ENCODE results near the gene DCC. TPM values are rescaled to one million over a fixed set of nuclear protein-coding genes. Genes with fewer than 3 reads are reported as not detected.

DCC gene
- total RNA-seq, 2 donors from 2014 or later = 0.33 TPM; not detected in 1

GRCh38 chr18:52596748-52597435 lies 256.9 kb downstream of the DCC start:
- DNase-seq (no peak), ATAC-seq (no peak)
- no peaks in the 10 kb centered on the region for H3K9me3 ChIP-seq
- no peak overlapping the region for H3K4me3 ChIP-seq
- intact Hi-C loops (cut with DNase I) = no loop called here
- no peak for TF ChIP-seq POLR2A (IDR thresholded peaks at IDR 0.05)
- no peak for TF ChIP-seq CTCF (IDR thresholded peaks at IDR 0.05)
- no peaks in the 10 kb centered on the region for H3K27me3 ChIP-seq
- H3K36me3 ChIP-seq (replicated peaks in 1 of 2; ENCODE audit: insufficient read depth in 1 of 2, low read depth in 2 of 2) = no peaks in the 10 kb centered on the region
- H3K27ac ChIP-seq = no peak overlapping the region
- no peaks in the 10 kb centered on the region for H3K4me1 ChIP-seq
- 64 to 68% methylated on average over 5 of the region's 5 CpGs for WGBS, 2 donors

GRCh38 chr18:52598921-52599320 lies 258.9 kb downstream of the DCC start:
- 63 to 70% methylated on average over 2 of the region's 2 CpGs for WGBS, 2 donors
- Histone ChIP-seq H3K4me1 (no peaks in the 10 kb centered on the region), H3K4me3 (no peak overlapping the region), H3K27me3 (no peaks in the 10 kb centered on the region), H3K27ac (no peak overlapping the region), H3K36me3 (replicated peaks in 1 of 2; ENCODE audit: insufficient read depth in 1 of 2, low read depth in 2 of 2) (no peaks in the 10 kb centered on the region), H3K9me3 (no peaks in the 10 kb centered on the region)
- ATAC-seq (no peak), DNase-seq (no peak)
- intact Hi-C loops (cut with DNase I) = no loop called here
- no peak for TF ChIP-seq POLR2A (IDR thresholded peaks at IDR 0.05)
- TF ChIP-seq CTCF (IDR thresholded peaks at IDR 0.05) = no peak

- Histone ChIP-seq H3K9me3 (no peaks in the 10 kb centered on the region), H3K36me3 (replicated peaks in 1 of 2; ENCODE audit: insufficient read depth in 1 of 2, low read depth in 2 of 2) (no peaks in the 10 kb centered on the region), H3K27ac (no peak overlapping the region), H3K27me3 (no peaks in the 10 kb centered on the region), H3K4me1 (no peaks in the 10 kb centered on the region), H3K4me3 (no peak overlapping the region)
- DNase-seq (no peak), ATAC-seq (no peak)
- TF ChIP-seq POLR2A (IDR thresholded peaks at IDR 0.05) (no peak), CTCF (IDR thresholded peaks at IDR 0.05) (no peak)
- intact Hi-C loops (cut with DNase I) = no loop called here
- WGBS, 2 donors = 83 to 91% methylated on average over 1 of the region's 1 CpG
These were observed 262.8 kb downstream of the DCC start for GRCh38 chr18:52602820-52603219.

- intact Hi-C loops (cut with DNase I) = no loop called here
- Histone ChIP-seq H3K9me3 (no peaks in the 10 kb centered on the region), H3K27ac (no peak overlapping the region), H3K36me3 (replicated peaks in 1 of 2; ENCODE audit: insufficient read depth in 1 of 2, low read depth in 2 of 2) (no peaks in the 10 kb centered on the region), H3K4me3 (no peak overlapping the region), H3K27me3 (no peaks in the 10 kb centered on the region), H3K4me1 (no peaks in the 10 kb centered on the region)
- ATAC-seq (no peak), DNase-seq (no peak)
- WGBS, 2 donors = 70 to 73% methylated on average over 3 of the region's 3 CpGs
- no peak for TF ChIP-seq CTCF (IDR thresholded peaks at IDR 0.05)
- no peak for TF ChIP-seq POLR2A (IDR thresholded peaks at IDR 0.05)
These were observed 265.3 kb downstream of the DCC start for GRCh38 chr18:52605345-52605744.

GRCh38 chr18:52607985-52608384 lies 268.0 kb downstream of the DCC start:
- DNase-seq (no peak), ATAC-seq (no peak)
- intact Hi-C loops (cut with DNase I) = no loop called here
- H3K9me3 ChIP-seq = no peaks in the 10 kb centered on the region
- H3K36me3 ChIP-seq (replicated peaks in 1 of 2; ENCODE audit: insufficient read depth in 1 of 2, low read depth in 2 of 2) = no peaks in the 10 kb centered on the region
- WGBS, 2 donors = 74 to 86% methylated on average over 2 of the region's 2 CpGs
- no peaks in the 10 kb centered on the region for H3K27me3 ChIP-seq
- no peak overlapping the region for H3K4me3 ChIP-seq
- no peaks in the 10 kb centered on the region for H3K4me1 ChIP-seq
- H3K27ac ChIP-seq = no peak overlapping the region
- TF ChIP-seq POLR2A (IDR thresholded peaks at IDR 0.05) = no peak
- TF ChIP-seq CTCF (IDR thresholded peaks at IDR 0.05) = no peak

Measured in body of pancreas (tissue), 4 donors.